Parathyroid adenoma (tissue), 2 donors: ENCODE data around the gene HOXD4.

Source experiments
- H2AFZ ChIP-seq: fragments of 300-600 bp; sonication (generic); one replicate; pipeline ENCODE4 v1.7.0; 2017; ENCODE audit warnings: antibody characterized with exemption, mild to moderate bottlenecking
- H3K27ac ChIP-seq: fragments of 300-600 bp; sonication (generic); one replicate; pipeline ENCODE4 v1.7.0; 2017
- H3K27me3 ChIP-seq: fragments of 300-600 bp; sonication (generic); one replicate; pipeline ENCODE4 v1.7.0; 2017; ENCODE audit warnings: low read length; ENCODE audit not compliant: control insufficient read depth, insufficient read depth
- H3K36me3 ChIP-seq: fragments of 300-600 bp; sonication (generic); one replicate; pipeline ENCODE4 v1.7.0; 2017; ENCODE audit warnings: low read length; ENCODE audit not compliant: control insufficient read depth, insufficient read depth
- H3K4me1 ChIP-seq: fragments of 300-600 bp; sonication (generic); one replicate; pipeline ENCODE4 v1.7.0; 2017; ENCODE audit warnings: control low read depth
- H3K4me2 ChIP-seq: fragments of 300-600 bp; sonication (generic); one replicate; pipeline ENCODE4 v1.7.0; 2017; ENCODE audit warnings: low read length
- H3K4me3 ChIP-seq: fragments of 300-600 bp; sonication (generic); one replicate; pipeline ENCODE4 v1.7.0; 2017; ENCODE audit warnings: low read depth, low read length
- H3K79me2 ChIP-seq: fragments of 300-600 bp; sonication (generic); one replicate; pipeline ENCODE4 v1.7.0; 2017; ENCODE audit warnings: control low read depth
- H3K9ac ChIP-seq: fragments of 300-600 bp; sonication (generic); one replicate; pipeline ENCODE4 v1.7.0; 2017; ENCODE audit warnings: mild to moderate bottlenecking
- H3K9me3 ChIP-seq: fragments of 300-600 bp; sonication (generic); one replicate; pipeline ENCODE4 v1.7.0; 2017; ENCODE audit warnings: low read length; ENCODE audit not compliant: control insufficient read depth
- TF ChIP-seq, protein P1 (sequence below): fragments of 300-600 bp; sonication (generic); IDR thresholded peaks from one replicate; pipeline ENCODE4 v1.7.0; 2017; ENCODE audit warnings: antibody characterized with exemption, mild to moderate bottlenecking
- donor health status: primary hyperparathyroidism.

HOXD4 gene

DNA sequence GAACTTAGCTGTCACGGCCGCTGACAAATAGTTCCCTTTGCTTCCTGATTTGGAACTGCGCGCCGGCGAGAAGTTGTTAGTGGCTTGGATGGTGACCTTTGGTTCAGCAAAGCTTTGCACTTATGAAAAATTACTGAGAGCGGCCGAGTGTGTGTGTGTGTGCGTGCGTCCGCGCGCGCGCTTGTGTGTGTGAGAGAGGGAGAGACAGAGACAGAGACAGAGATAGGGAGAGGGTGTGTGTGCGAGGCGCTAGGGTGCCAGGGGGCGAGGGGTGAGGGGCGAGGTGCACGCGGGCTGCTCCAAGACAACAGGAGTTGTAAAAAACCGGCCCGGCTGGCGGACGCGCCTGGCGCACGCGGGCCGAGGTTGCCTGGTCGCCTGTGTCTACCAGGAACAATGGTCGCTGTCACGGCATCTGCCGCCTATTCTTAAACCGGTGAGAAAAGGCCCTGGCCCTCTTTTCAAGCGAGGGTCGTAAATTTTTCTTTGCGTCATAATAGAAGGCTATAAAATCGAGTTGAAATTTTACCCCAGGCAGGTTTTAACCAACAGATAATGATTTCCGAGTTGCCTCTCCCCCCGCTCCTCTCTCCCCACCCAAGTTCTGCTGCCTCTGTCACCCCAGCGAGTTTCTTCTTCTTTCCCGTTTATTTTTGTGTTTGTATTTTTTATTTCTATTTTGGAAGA is 6.3 kb downstream of the HOXD4 start:
- H3K36me3 ChIP-seq: no peaks in the 10 kb centered on the region
- no peak overlapping the region for H3K4me3 ChIP-seq
- H2AFZ ChIP-seq: no peak overlapping the region
- H3K79me2 ChIP-seq: no peaks in the 10 kb centered on the region
- H3K27me3 ChIP-seq: peaks cover 27% of the 10 kb centered on the region
- no peaks in the 10 kb centered on the region for H3K9me3 ChIP-seq
- no peak overlapping the region for H3K9ac ChIP-seq
- TF ChIP-seq, protein P1, sequence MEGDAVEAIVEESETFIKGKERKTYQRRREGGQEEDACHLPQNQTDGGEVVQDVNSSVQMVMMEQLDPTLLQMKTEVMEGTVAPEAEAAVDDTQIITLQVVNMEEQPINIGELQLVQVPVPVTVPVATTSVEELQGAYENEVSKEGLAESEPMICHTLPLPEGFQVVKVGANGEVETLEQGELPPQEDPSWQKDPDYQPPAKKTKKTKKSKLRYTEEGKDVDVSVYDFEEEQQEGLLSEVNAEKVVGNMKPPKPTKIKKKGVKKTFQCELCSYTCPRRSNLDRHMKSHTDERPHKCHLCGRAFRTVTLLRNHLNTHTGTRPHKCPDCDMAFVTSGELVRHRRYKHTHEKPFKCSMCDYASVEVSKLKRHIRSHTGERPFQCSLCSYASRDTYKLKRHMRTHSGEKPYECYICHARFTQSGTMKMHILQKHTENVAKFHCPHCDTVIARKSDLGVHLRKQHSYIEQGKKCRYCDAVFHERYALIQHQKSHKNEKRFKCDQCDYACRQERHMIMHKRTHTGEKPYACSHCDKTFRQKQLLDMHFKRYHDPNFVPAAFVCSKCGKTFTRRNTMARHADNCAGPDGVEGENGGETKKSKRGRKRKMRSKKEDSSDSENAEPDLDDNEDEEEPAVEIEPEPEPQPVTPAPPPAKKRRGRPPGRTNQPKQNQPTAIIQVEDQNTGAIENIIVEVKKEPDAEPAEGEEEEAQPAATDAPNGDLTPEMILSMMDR: no peak
- no peak overlapping the region for H3K27ac ChIP-seq
- H3K4me1 ChIP-seq: no peaks in the 10 kb centered on the region
- no peak overlapping the region for H3K4me2 ChIP-seq

DNA sequence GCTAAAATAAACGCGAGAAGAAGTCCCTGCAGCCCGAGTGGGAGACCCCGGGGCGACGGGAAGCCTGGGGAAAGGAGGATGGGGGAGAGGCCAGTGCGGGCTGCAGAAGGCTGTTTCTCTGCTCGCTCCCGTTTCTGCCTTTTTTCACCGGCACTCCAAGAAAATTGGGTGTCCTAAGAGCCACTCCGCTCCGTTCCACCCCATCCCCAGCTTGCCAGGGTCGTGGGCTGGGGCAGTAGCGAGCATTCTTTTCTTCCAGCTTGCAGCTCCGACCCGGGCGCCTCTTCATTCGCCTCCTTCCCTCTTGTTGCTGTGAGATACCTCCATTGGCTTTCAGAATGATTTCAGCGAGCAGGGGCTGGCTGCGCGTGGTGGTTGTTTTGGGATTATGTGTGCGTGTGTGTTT is 6.8 kb downstream of the HOXD4 start:
- Histone ChIP-seq H3K36me3 (no peaks in the 10 kb centered on the region), H3K9me3 (no peaks in the 10 kb centered on the region), H3K27ac (no peak overlapping the region), H2AFZ (no peak overlapping the region), H3K9ac (no peak overlapping the region), H3K27me3 (peaks cover 27% of the 10 kb centered on the region), H3K4me1 (no peaks in the 10 kb centered on the region), H3K79me2 (no peaks in the 10 kb centered on the region), H3K4me2 (no peak overlapping the region), H3K4me3 (no peak overlapping the region)
- TF ChIP-seq, protein P1: no peak

DNA sequence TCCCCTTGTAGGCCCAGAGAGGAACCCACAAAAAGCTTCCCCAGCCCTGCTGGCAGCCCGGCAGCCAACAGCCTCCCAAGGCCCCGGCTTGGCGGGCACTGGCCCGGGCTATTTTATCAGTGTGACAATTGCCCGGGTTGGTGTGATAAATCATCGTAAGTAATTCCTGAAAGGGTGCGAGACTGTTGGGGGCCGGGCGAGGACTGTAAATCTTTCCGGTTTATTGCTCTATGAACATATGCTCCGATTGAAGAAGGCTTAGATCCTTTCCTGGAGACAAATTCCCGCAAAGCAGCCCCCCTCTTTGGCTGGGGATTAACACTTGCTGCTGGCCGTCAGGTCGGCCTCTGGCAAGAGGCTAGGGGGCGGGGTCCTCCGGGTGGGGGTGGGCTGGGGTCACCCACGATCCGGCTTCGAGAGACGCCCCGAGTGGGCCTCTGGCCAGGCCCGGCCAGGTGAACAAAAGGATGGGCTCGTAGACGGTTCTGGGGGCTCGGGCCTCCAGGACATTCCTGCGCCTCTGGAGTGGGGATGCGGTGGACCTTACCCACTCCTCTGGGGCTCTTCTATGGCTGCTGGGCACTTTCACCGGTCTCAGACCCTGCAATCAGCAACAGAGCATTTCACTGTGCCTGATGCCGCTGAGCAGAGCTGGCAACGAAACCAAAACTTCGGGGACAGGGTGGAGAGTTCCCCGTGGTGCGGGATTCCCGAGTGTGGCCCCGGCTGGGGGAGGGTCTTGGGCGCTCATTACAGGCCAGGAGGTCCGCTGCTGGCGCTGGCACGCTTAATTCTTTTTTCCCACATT is 7.7 kb downstream of the HOXD4 start:
- Histone ChIP-seq H3K27ac (no peak overlapping the region), H3K9me3 (no peaks in the 10 kb centered on the region), H3K4me3 (no peak overlapping the region), H3K27me3 (peaks cover 32% of the 10 kb centered on the region), H3K4me1 (no peaks in the 10 kb centered on the region), H2AFZ (no peak overlapping the region), H3K9ac (no peak overlapping the region), H3K4me2 (no peak overlapping the region), H3K79me2 (no peaks in the 10 kb centered on the region), H3K36me3 (peaks cover 3% of the 10 kb centered on the region)
- TF ChIP-seq, protein P1: no peak

DNA sequence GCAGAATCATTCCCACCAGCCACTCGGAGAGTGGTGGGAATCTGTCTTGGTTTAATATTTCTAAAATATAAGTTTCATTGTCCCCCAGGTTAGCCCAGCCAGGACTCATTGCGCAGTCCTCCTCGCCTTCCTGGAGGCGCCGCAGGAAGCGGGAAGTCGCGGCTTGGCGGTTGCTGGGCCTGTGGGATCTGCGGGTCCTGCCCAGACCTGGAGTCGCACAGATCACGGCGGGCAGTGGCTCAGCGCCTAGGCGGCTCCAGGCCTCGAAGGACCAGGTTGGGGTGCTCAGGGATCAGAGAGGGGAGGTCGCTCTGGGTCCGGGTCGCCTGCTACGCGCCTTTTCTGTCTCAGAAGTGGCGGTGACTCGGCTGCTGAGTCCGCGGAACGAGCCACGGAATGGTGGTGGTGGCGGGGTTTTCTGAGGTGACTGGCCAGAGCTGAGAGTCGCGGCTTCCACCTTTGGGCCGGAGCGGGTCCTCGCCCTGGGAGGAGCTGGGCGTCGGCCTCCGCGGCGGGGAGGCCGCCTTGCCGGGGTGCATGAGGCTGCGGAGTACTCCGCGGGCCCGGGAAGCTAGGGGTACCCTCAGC is 8.4 kb downstream of the HOXD4 start:
- TF ChIP-seq, protein P1: no peak
- Histone ChIP-seq H3K79me2 (no peaks in the 10 kb centered on the region), H3K27ac (no peak overlapping the region), H3K27me3 (peaks cover 39% of the 10 kb centered on the region), H3K9me3 (no peaks in the 10 kb centered on the region), H2AFZ (no peak overlapping the region), H3K4me1 (no peaks in the 10 kb centered on the region), H3K4me3 (no peak overlapping the region), H3K9ac (no peak overlapping the region), H3K36me3 (peaks cover 3% of the 10 kb centered on the region), H3K4me2 (no peak overlapping the region)
